OCI-LY7 (cell line): Measurements from ENCODE around the gene GFY.

ENCODE experiments used
- EZH2phosphoT487 ChIP-seq: fragments of 200-600 bp; sonication (generic); IDR thresholded peaks from 2 replicates; pipeline ENCODE4 v1.6.1; 2018; ENCODE audit warnings: low read depth, borderline replicate concordance, mild to moderate bottlenecking, mixed run types, antibody characterized with exemption, low read length, moderate library complexity, mixed read lengths
- TF ChIP-seq, protein P1 (sequence below): fragments of 200-600 bp; sonication (generic); conservative IDR thresholded peaks from 2 replicates; pipeline ENCODE4 v1.5.1; 2014; ENCODE audit warnings: mild to moderate bottlenecking, antibody characterized with exemption, low read length, moderate library complexity, mixed read lengths

DNA sequence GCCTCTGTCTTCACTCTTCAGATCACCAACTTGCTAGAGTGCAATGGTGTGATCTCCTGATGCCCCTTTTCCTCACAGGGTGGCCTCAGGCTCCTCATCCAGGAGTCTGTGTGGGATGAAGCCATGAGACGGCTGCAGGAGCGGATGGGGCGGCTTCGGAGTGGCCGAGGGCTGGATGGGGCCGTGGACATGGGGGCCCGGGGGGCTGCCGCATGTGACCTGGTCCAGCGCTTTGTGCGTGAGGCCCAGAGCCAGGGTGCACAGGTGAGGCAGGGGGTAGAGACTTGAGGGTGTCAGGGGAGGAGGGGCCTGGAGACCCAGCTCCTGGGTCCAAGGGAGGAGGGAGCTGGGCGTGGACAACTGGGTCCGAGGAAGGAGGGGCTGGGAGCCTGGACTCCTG, 37.3 kb downstream of the GFY start:
- TF ChIP-seq, protein P1, sequence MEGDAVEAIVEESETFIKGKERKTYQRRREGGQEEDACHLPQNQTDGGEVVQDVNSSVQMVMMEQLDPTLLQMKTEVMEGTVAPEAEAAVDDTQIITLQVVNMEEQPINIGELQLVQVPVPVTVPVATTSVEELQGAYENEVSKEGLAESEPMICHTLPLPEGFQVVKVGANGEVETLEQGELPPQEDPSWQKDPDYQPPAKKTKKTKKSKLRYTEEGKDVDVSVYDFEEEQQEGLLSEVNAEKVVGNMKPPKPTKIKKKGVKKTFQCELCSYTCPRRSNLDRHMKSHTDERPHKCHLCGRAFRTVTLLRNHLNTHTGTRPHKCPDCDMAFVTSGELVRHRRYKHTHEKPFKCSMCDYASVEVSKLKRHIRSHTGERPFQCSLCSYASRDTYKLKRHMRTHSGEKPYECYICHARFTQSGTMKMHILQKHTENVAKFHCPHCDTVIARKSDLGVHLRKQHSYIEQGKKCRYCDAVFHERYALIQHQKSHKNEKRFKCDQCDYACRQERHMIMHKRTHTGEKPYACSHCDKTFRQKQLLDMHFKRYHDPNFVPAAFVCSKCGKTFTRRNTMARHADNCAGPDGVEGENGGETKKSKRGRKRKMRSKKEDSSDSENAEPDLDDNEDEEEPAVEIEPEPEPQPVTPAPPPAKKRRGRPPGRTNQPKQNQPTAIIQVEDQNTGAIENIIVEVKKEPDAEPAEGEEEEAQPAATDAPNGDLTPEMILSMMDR = no peak
- no peak for TF ChIP-seq EZH2phosphoT487
